ENCODE data around the gene KCNK4. TPM values are rescaled to one million over a fixed set of nuclear protein-coding genes. Genes with fewer than 3 reads are reported as not detected.
A peak's percentile ranks its signal among the peaks of the same experiment; 100 is the strongest.

Gene KCNK4
- total and polyA plus RNA-seq, 2 of the 13 experiments (the other 11 are each of a cell fraction or from before 2014, with no cell fraction given), result not detected

DNA sequence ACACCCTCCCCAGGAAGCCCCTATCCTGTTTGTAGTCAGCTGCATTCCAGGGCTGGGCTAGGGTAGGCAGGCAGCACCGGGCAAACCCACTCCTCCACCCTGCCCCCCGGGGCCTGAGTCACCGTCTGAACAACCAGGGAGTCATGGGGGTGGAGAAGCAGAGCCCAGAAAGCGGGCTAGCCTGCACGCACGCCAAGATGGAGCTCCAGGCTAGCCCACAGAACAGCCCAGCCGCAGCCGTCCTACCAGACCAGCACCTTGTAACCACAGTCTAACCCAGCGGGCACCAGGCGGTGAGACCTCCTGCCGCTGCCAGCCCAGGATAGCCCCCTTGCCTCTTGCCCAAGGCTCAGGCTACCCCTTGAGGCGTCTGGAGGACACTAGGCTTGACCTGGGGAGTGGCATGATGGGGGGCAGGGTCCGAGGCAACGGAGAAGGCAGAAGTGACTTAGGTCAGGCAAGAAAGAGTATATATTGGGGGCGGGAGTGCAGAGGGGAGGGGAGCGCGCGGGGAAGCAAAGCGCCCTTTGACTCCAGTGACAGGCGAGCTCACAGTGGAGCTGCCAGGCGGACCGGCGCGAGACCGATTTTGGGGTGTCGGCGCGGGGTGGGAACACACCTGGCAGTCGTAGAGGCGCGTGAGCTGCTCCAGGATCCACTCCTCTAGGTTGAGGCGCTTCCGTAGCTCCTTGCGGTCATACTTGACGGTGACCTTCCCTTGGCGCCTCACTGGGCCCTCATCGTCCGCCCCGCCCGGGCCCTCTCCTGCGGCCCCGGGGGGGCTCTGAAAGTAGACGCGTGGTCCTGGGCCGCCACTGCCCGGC is 45.1 kb upstream of the KCNK4 start (continued):
- TF ChIP-seq, protein P1, sequence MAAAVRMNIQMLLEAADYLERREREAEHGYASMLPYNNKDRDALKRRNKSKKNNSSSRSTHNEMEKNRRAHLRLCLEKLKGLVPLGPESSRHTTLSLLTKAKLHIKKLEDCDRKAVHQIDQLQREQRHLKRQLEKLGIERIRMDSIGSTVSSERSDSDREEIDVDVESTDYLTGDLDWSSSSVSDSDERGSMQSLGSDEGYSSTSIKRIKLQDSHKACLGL (CRISPR knock-in tag; IDR thresholded peaks at IDR 0.05), result peak; percentile 53; the same call in 1 of the 2 replicates
- TF ChIP-seq TAF1 (CRISPR knock-in tag; IDR thresholded peaks at IDR 0.05) (peak; percentile 26; the same call in 1 of the 2 replicates), ZNF350 (CRISPR knock-in tag; IDR thresholded peaks at IDR 0.05; ENCODE audit: borderline replicate concordance, low read depth) (peak; percentile 68), ZNF34 (CRISPR knock-in tag; IDR thresholded peaks at IDR 0.05; ENCODE audit: borderline replicate concordance) (no peak), ZFYVE20 (CRISPR knock-in tag; IDR thresholded peaks at IDR 0.05; ENCODE audit: borderline replicate concordance, low read depth) (no peak), NR2F6 (IDR thresholded peaks at IDR 0.05) (no peak), NR2F6 (CRISPR knock-in tag; IDR thresholded peaks at IDR 0.05) (no peak), FIP1L1 (IDR thresholded peaks at IDR 0.05; ENCODE audit: borderline replicate concordance, insufficient read depth, low read depth, low read length) (no peak), ZNF780A (CRISPR knock-in tag; IDR thresholded peaks at IDR 0.05) (0 out of 2 replicates have a peak, but pooled peaks have one; percentile 3), ZKSCAN8 (CRISPR knock-in tag; IDR thresholded peaks at IDR 0.05; ENCODE audit: borderline replicate concordance) (no peak), ZNF230 (CRISPR knock-in tag; IDR thresholded peaks at IDR 0.05) (peak; percentile 13; the same call in 1 of the 2 replicates), ZNF674 (CRISPR knock-in tag; IDR thresholded peaks at IDR 0.05; ENCODE audit: low read depth) (no peak)
- TF ChIP-seq, protein P2, sequence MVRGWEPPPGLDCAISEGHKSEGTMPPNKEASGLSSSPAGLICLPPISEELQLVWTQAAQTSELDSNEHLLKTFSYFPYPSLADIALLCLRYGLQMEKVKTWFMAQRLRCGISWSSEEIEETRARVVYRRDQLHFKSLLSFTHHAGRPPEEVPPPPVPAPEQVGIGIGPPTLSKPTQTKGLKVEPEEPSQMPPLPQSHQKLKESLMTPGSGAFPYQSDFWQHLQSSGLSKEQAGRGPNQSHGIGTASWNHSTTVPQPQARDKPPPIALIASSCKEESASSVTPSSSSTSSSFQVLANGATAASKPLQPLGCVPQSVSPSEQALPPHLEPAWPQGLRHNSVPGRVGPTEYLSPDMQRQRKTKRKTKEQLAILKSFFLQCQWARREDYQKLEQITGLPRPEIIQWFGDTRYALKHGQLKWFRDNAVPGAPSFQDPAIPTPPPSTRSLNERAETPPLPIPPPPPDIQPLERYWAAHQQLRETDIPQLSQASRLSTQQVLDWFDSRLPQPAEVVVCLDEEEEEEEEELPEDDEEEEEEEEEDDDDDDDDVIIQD (CRISPR knock-in tag; IDR thresholded peaks at IDR 0.05; ENCODE audit: low read depth), result no peak
- TF ChIP-seq, protein P3, sequence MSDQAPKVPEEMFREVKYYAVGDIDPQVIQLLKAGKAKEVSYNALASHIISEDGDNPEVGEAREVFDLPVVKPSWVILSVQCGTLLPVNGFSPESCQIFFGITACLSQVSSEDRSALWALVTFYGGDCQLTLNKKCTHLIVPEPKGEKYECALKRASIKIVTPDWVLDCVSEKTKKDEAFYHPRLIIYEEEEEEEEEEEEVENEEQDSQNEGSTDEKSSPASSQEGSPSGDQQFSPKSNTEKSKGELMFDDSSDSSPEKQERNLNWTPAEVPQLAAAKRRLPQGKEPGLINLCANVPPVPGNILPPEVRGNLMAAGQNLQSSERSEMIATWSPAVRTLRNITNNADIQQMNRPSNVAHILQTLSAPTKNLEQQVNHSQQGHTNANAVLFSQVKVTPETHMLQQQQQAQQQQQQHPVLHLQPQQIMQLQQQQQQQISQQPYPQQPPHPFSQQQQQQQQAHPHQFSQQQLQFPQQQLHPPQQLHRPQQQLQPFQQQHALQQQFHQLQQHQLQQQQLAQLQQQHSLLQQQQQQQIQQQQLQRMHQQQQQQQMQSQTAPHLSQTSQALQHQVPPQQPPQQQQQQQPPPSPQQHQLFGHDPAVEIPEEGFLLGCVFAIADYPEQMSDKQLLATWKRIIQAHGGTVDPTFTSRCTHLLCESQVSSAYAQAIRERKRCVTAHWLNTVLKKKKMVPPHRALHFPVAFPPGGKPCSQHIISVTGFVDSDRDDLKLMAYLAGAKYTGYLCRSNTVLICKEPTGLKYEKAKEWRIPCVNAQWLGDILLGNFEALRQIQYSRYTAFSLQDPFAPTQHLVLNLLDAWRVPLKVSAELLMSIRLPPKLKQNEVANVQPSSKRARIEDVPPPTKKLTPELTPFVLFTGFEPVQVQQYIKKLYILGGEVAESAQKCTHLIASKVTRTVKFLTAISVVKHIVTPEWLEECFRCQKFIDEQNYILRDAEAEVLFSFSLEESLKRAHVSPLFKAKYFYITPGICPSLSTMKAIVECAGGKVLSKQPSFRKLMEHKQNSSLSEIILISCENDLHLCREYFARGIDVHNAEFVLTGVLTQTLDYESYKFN (CRISPR knock-in tag; conservative IDR thresholded peaks at IDR 0.05), result 0 out of 2 replicates have a peak, but pooled peaks have one; percentile 37
- TF ChIP-seq, protein P4, sequence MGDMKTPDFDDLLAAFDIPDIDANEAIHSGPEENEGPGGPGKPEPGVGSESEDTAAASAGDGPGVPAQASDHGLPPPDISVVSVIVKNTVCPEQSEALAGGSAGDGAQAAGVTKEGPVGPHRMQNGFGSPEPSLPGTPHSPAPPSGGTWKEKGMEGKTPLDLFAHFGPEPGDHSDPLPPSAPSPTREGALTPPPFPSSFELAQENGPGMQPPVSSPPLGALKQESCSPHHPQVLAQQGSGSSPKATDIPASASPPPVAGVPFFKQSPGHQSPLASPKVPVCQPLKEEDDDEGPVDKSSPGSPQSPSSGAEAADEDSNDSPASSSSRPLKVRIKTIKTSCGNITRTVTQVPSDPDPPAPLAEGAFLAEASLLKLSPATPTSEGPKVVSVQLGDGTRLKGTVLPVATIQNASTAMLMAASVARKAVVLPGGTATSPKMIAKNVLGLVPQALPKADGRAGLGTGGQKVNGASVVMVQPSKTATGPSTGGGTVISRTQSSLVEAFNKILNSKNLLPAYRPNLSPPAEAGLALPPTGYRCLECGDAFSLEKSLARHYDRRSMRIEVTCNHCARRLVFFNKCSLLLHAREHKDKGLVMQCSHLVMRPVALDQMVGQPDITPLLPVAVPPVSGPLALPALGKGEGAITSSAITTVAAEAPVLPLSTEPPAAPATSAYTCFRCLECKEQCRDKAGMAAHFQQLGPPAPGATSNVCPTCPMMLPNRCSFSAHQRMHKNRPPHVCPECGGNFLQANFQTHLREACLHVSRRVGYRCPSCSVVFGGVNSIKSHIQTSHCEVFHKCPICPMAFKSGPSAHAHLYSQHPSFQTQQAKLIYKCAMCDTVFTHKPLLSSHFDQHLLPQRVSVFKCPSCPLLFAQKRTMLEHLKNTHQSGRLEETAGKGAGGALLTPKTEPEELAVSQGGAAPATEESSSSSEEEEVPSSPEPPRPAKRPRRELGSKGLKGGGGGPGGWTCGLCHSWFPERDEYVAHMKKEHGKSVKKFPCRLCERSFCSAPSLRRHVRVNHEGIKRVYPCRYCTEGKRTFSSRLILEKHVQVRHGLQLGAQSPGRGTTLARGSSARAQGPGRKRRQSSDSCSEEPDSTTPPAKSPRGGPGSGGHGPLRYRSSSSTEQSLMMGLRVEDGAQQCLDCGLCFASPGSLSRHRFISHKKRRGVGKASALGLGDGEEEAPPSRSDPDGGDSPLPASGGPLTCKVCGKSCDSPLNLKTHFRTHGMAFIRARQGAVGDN (CRISPR knock-in tag; IDR thresholded peaks at IDR 0.05), result peak; percentile 67

All from HepG2 (cell line).